Thoracic aorta (tissue), 2 donors: Measurements from ENCODE around the gene MTHFD1. TPM values are rescaled to one million over a fixed set of nuclear protein-coding genes. Genes with fewer than 3 reads are reported as not detected.
"Not testable (repeated sequence)": the region's sequence is repeated elsewhere in the genome, so short reads cannot be mapped to it uniquely, and the experiment has no call there.

Source experiments
- ATAC-seq: fragments of 150-250 bp; one replicate; pipeline ENCODE4 v1.8.0; 2017; ENCODE audit warnings: low read depth; ENCODE audit not compliant: insufficient number of reproducible peaks, low FRiP score
- DNase-seq: peaks from one replicate; pipeline ENCODE4 v3.0.0-alpha.2; 2020; ENCODE audit warnings: low spot score
- H3K27ac ChIP-seq, 2 donors: fragments of 200-600 bp; sonication (generic); 1 replicate in 1 of 2; 2 replicates in 1 of 2; pipeline ENCODE4 v1.5.1; 2016; ENCODE audit warnings: mild to moderate bottlenecking in 2 of 2, moderate library complexity in 2 of 2
- H3K27me3 ChIP-seq: fragments of 200-600 bp; sonication (generic); replicated peaks from 2 replicates; pipeline ENCODE4 v1.6.0; 2016; ENCODE audit warnings: mild to moderate bottlenecking; ENCODE audit not compliant: insufficient read depth
- H3K36me3 ChIP-seq: fragments of 200-600 bp; sonication (generic); one replicate; pipeline ENCODE4 v1.5.1; 2016
- H3K4me1 ChIP-seq, 2 donors: fragments of 200-600 bp; sonication (generic); 1 replicate in 1 of 2; 2 replicates in 1 of 2; pipeline versions ENCODE4 v1.5.1 to v1.6.0; 2016; ENCODE audit warnings: low read depth in 2 of 2, mild to moderate bottlenecking in 1 of 2; ENCODE audit not compliant: control insufficient read depth in 1 of 2
- H3K4me3 ChIP-seq: fragments of 200-600 bp; sonication (generic); 2 replicates; pipeline ENCODE4 v1.5.1; 2016; ENCODE audit warnings: mild to moderate bottlenecking
- H3K9me3 ChIP-seq: fragments of 200-600 bp; sonication (generic); 2 replicates; pipeline ENCODE4 v1.5.1; 2016
- total RNA-seq, 2 donors: library from RNA; depleted of rRNA; stranded (reverse); fragments of >200 nt; gene quantifications; one replicate each; pipeline versions ENCODE4 v1.1.0 to v1.2.3, GENCODE V29; 2016
- TF ChIP-seq, protein P1 (sequence below): fragments of 200-600 bp; sonication (generic); IDR thresholded peaks from one replicate; pipeline ENCODE4 v1.5.1; 2019; ENCODE audit warnings: antibody characterized with exemption

Gene MTHFD1
- total RNA-seq, 2 donors from 2014 or later = 26.5 to 33.7 TPM

GRCh38 chr14:64387232-64387781 lies 846 bp upstream of the MTHFD1 start:
- no peaks in the 10 kb centered on the region for H3K27me3 ChIP-seq
- H3K9me3 ChIP-seq = no peaks in the 10 kb centered on the region
- TF ChIP-seq, protein P1, sequence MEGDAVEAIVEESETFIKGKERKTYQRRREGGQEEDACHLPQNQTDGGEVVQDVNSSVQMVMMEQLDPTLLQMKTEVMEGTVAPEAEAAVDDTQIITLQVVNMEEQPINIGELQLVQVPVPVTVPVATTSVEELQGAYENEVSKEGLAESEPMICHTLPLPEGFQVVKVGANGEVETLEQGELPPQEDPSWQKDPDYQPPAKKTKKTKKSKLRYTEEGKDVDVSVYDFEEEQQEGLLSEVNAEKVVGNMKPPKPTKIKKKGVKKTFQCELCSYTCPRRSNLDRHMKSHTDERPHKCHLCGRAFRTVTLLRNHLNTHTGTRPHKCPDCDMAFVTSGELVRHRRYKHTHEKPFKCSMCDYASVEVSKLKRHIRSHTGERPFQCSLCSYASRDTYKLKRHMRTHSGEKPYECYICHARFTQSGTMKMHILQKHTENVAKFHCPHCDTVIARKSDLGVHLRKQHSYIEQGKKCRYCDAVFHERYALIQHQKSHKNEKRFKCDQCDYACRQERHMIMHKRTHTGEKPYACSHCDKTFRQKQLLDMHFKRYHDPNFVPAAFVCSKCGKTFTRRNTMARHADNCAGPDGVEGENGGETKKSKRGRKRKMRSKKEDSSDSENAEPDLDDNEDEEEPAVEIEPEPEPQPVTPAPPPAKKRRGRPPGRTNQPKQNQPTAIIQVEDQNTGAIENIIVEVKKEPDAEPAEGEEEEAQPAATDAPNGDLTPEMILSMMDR = no peak
- peak overlapping the region; percentile 87 for H3K4me3 ChIP-seq
- DNase-seq (no peak), ATAC-seq (no peak)
- H3K36me3 ChIP-seq = no peaks in the 10 kb centered on the region
- peak overlapping the region; percentile 87 to 92 for H3K27ac ChIP-seq
- peaks cover 0 to 32% of the 10 kb centered on the region in 2 donors for H3K4me1 ChIP-seq

- H3K4me3 ChIP-seq = peak overlapping the region; percentile 87
- H3K27ac ChIP-seq = peak overlapping the region; percentile 70 to 87
- no peaks in the 10 kb centered on the region for H3K27me3 ChIP-seq
- ATAC-seq (peak; percentile 11), DNase-seq (no peak)
- H3K9me3 ChIP-seq = no peaks in the 10 kb centered on the region
- H3K36me3 ChIP-seq = no peaks in the 10 kb centered on the region
- TF ChIP-seq, protein P1 = no peak
- peaks cover 0 to 32% of the 10 kb centered on the region in 2 donors for H3K4me1 ChIP-seq
Measured at GRCh38 chr14:64388533-64389285, 556 bp downstream of the MTHFD1 start.

DNA sequence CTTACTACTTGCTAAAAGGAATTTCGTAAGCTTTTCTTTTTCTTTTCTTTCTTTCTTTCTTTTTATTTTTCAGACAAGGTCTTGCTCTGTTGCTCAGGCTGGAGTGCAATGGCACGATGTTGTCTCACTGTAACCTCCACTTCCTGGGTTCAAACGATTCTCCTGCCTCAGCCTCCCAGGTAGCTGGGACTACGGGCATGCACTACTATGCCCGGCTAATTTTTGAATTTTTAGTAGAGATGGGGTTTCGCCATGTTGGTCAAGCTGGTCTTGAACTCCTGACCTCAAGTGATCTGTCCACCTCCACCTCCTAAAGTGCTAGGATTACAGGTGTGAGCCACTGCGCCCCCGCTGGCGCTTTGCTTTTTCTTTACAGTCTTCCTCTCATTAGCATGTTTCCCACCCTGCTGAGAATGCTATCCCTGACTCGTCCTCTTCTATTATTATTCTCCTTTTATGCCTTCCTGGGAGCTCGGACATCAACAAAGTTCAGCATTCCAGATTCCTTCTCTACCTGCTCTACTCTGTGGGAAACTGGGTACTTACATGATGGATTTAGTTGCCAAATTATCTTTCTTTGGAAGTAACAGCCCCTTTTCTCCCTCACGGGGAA lies 3.1 kb downstream of the MTHFD1 start:
- DNase-seq = no peak
- TF ChIP-seq, protein P1 = no peak

DNA sequence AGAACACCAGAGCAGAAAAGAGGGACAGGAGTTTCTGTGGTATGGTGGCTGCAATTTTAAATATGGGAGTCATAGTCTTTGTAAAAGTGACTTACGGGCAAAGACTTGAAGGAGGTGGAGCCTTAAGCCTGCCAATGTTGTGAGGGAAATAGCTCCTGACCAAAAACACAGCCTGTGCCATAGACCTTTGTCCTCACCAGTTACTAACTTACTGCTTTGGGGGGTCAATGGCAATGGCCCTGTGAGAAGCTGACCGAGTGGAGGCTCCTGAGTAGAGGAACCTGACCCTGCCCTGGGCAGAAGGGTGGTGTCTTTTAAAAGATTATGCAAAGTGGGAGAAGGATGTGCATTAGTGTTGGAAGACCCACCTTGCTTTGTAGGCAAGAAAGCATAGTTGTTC lies 3.8 kb downstream of the MTHFD1 start:
- H3K27ac ChIP-seq = no peak overlapping the region
- no peaks in the 10 kb centered on the region for H3K9me3 ChIP-seq
- no peak overlapping the region for H3K4me3 ChIP-seq
- no peak for DNase-seq
- peaks cover 0 to 19% of the 10 kb centered on the region in 2 donors for H3K4me1 ChIP-seq
- no peaks in the 10 kb centered on the region for H3K36me3 ChIP-seq
- no peak for ATAC-seq
- H3K27me3 ChIP-seq = no peaks in the 10 kb centered on the region
- TF ChIP-seq, protein P1 = no peak

More for the DNA sequence above, 3.1 kb downstream of the MTHFD1 start:
- Histone ChIP-seq H3K36me3 (no peaks in the 10 kb centered on the region), H3K4me3 (no peak overlapping the region), H3K9me3 (no peaks in the 10 kb centered on the region), H3K27me3 (no peaks in the 10 kb centered on the region), H3K27ac (no peak overlapping the region), H3K4me1 (peaks cover 0 to 26% of the 10 kb centered on the region in 2 donors)
- no peak for ATAC-seq

DNA sequence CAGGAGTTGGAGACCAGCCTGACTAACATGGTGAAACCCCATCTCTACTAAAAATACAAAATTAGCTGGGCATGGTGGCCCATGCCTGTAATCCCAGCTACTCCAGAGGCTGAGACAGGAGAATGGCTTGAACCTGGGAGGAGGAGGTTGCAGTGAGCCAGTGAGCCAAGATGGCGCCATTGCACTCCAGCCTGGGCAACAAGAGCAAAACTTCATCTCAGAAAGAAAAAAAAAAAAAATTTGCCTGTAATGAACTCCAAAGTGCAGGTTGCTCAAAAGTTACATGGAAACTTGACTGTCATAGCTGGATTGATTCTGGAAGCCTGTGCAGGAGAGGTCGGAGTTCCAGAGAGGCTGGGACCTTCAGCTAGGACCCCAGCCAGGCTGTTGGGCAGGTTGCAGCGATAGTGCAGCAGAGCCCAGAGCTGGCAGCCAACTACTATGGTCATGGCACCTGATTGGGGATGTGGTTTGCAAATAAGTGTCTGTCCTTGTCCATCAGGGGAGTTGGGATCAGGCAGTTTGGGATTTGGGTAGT lies 5.1 kb downstream of the MTHFD1 start:
- H3K9me3 ChIP-seq, ATAC-seq, H3K4me3 ChIP-seq, H3K27me3 ChIP-seq, H3K27ac ChIP-seq, DNase-seq, H3K36me3 ChIP-seq: not testable (repeated sequence)
- peaks cover 0 to 17% of the 10 kb centered on the region in 2 donors for H3K4me1 ChIP-seq
